ENCODE results near the gene TBC1D24. TPM values are rescaled to one million over a fixed set of nuclear protein-coding genes. Genes with fewer than 3 reads are reported as not detected.
A peak's percentile ranks its signal among the peaks of the same experiment; 100 is the strongest.

TBC1D24 gene
- total and polyA plus RNA-seq, 2 experiments from 2014 or later: 10.2 to 23.6 TPM

DNA sequence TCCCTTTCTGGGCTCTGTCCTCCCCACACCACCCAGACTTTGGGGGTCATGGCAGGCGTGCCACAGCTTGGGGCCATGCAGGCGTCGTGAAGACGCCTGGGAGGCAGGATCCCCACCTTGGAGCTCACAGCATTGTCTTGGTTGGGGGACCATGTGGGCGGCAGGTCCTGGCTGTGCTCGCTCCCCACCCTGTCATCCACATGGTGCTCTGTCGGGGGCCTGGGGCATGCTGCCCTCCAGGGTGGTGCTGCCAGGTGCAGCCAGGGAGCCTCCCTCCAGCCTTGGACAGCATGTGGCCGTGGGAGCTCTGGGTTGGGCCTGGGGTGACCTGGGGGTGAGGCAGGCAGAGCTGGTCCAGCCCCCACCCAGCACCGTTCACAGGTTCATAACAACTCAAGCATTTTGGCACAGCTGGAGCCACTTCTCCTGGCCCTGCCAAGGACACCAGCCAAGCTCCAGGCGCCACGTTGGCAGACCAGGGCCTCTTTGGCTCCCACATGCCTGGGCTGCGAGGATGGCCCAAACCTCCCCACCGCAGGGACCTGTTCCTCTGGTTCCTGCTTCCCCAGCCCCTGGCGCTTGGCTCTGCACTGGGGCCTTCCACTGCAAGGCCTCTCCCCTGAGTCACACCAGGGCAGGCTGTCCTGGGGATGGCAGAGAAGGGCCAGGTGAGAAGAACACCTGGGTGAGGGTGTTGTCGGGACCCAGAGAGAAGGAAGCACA is 23.8 kb downstream of the TBC1D24 start:
- H3K9me3 ChIP-seq (ENCODE audit: low read depth): no peaks in the 10 kb centered on the region
- no peak for DNase-seq (ENCODE audit: low read depth in 1 of 2, low spot score in 1 of 2)
- peaks cover 9% of the 10 kb centered on the region for H3K4me1 ChIP-seq (ENCODE audit: low read depth)

DNA sequence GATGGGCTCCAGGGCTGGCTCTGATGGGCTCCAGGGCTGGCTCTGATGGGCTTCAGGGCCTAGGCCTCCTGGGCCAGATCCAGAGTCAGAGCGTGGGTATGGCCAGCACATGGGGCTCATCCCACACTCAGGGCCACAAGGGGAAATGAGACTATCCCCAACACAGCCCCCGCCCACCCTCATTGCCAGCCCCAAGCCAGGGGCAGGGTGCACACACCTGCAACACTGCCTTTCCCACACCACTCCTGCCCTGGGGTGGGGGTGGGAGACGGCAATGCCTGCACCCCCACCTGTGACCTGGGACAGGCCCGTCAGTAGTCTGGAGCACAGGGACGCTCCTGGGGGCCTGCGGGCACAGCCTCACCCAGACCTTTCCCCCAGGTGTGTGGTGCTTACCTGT is 24.5 kb downstream of the TBC1D24 start:
- TF ChIP-seq, protein P1, sequence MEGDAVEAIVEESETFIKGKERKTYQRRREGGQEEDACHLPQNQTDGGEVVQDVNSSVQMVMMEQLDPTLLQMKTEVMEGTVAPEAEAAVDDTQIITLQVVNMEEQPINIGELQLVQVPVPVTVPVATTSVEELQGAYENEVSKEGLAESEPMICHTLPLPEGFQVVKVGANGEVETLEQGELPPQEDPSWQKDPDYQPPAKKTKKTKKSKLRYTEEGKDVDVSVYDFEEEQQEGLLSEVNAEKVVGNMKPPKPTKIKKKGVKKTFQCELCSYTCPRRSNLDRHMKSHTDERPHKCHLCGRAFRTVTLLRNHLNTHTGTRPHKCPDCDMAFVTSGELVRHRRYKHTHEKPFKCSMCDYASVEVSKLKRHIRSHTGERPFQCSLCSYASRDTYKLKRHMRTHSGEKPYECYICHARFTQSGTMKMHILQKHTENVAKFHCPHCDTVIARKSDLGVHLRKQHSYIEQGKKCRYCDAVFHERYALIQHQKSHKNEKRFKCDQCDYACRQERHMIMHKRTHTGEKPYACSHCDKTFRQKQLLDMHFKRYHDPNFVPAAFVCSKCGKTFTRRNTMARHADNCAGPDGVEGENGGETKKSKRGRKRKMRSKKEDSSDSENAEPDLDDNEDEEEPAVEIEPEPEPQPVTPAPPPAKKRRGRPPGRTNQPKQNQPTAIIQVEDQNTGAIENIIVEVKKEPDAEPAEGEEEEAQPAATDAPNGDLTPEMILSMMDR (IDR thresholded peaks at IDR 0.05; ENCODE audit: low read depth, low read length): no peak
- Histone ChIP-seq H3K27me3 (no peaks in the 10 kb centered on the region), H3K4me1 (ENCODE audit: low read depth) (peaks cover 9% of the 10 kb centered on the region), H3K36me3 (peaks cover 6% of the 10 kb centered on the region), H3K4me3 (no peak overlapping the region), H3K27ac (no peak overlapping the region), H3K9me3 (ENCODE audit: low read depth) (no peaks in the 10 kb centered on the region)
- no peak for DNase-seq (ENCODE audit: low read depth in 1 of 2, low spot score in 1 of 2)

More for the DNA sequence above, 23.8 kb downstream of the TBC1D24 start:
- Histone ChIP-seq H3K36me3 (peaks cover 6% of the 10 kb centered on the region), H3K4me3 (no peak overlapping the region), H3K27ac (no peak overlapping the region), H3K27me3 (no peaks in the 10 kb centered on the region)
- TF ChIP-seq, protein P1 (IDR thresholded peaks at IDR 0.05; ENCODE audit: low read depth, low read length): no peak

DNA sequence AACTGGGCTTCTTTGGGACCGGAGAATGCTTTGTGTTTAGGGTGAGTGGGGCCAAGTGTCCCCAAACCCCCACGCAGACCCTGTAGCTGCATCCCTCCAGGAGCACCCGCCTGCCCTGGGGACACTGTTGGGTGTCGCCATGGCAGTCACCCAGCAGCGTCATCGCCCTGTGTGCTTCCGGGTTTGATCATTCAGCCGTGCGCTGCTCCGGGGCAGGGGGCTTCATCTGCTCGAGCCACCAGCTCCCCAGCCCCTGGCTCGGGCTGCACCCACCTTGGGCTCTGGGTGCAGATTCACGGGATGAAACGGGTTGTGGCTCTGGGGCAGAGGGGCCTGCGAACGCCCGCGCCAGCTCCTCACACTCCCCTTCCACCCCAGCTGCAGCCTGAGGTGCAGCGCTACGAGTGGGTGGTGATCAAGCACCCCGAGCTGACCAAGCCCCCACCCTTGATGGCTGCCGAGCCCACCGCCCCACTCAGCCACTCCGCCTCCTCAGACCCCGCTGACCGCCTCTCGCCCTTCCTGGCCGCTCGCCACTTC is 25.0 kb downstream of the TBC1D24 start:
- Histone ChIP-seq H3K27me3 (no peaks in the 10 kb centered on the region), H3K4me1 (ENCODE audit: low read depth) (peaks cover 9% of the 10 kb centered on the region), H3K36me3 (peaks cover 6% of the 10 kb centered on the region), H3K9me3 (ENCODE audit: low read depth) (no peaks in the 10 kb centered on the region), H3K27ac (no peak overlapping the region), H3K4me3 (no peak overlapping the region)
- DNase-seq (ENCODE audit: low read depth in 1 of 2, low spot score in 1 of 2): no peak
- TF ChIP-seq, protein P1 (IDR thresholded peaks at IDR 0.05; ENCODE audit: low read depth, low read length): no peak

DNA sequence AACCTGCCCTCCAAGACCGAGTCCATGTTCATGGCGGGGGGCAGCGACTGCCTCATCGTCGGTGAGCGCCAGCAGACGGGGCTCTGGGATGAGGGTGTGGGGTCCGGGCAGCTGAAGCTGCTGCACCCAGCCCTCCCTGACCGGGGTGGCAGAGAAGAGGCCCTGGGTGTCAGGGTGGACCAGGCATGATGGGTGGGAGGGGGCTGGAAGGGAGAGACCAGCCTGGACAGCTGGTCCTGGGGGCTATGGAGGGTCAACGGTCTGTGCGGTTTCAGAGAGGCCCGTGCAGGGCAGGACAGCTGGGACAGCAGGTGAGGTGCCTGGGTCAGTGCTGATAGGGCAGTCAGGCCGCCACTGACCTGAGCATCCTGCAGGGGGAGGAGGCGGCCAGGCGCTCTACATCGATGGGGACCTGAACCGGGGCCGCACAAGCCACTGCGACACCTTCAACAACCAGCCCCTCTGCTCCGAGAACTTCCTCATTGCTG is 25.5 kb downstream of the TBC1D24 start:
- DNase-seq (ENCODE audit: low read depth in 1 of 2, low spot score in 1 of 2): no peak
- H3K36me3 ChIP-seq: peaks cover 6% of the 10 kb centered on the region
- H3K4me3 ChIP-seq: no peak overlapping the region
- H3K9me3 ChIP-seq (ENCODE audit: low read depth): no peaks in the 10 kb centered on the region
- peaks cover 9% of the 10 kb centered on the region for H3K4me1 ChIP-seq (ENCODE audit: low read depth)
- no peak overlapping the region for H3K27ac ChIP-seq
- H3K27me3 ChIP-seq: no peaks in the 10 kb centered on the region
- TF ChIP-seq, protein P1 (IDR thresholded peaks at IDR 0.05; ENCODE audit: low read depth, low read length): no peak

DNA sequence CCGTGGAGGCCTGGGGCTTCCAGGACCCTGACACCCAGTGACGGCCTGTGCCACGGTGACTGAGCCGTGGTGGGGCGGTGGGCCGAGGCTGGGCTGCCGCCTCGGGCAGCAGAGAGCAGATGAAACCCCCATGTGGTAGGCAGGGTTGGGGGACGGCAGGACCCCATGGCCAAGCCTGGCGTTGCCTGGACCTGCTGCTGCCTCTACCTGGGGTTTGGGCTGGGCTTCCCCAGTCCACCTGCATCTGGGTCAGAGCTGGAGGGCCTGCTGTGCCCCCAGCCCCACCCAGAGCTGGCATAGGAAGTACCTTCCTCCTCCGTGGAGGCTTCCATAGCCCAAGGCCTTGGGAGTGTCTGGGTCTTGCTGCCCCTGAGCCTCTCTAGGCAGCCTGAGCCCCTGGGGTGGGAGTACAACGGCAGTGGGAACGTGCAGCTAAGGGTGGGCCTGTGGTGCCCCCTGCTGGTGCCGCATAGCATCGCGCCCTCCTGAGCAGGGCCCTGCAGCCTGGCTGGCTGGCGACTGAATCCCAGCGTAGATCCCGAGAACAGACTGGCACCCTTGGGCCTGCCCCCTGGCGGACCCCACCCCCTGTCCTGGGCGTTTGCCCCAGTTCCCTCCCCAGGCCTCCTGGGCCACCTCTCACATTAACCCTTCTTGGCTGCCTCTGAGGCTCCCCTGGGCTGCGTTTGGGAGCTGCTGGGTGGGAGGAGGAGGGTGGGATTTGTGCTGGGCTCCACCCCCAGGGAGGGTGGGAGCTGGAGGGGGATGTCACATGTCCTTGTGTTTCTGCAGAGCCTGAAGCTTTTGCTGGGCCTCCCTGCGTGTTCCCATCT is 26.2 kb downstream of the TBC1D24 start:
- Histone ChIP-seq H3K4me3 (peak overlapping the region; percentile 33), H3K9me3 (ENCODE audit: low read depth) (no peaks in the 10 kb centered on the region), H3K4me1 (ENCODE audit: low read depth) (peaks cover 9% of the 10 kb centered on the region), H3K36me3 (peaks cover 6% of the 10 kb centered on the region), H3K27me3 (no peaks in the 10 kb centered on the region), H3K27ac (no peak overlapping the region)
- TF ChIP-seq, protein P1 (IDR thresholded peaks at IDR 0.05; ENCODE audit: low read depth, low read length): peak; percentile 94
- peak; percentile 88 for DNase-seq (ENCODE audit: low read depth in 1 of 2, low spot score in 1 of 2)
